Measurements from ENCODE around the gene NTRK1.

GRCh38 chr1:156811168-156811567, 49.5 kb upstream of the NTRK1 start:
- TF ChIP-seq CTCF (IDR thresholded peaks at IDR 0.05; ENCODE audit: insufficient read depth, low read length) = no peak
- TF ChIP-seq REST (IDR thresholded peaks at IDR 0.05; ENCODE audit: insufficient replicate concordance, low read depth) = no peak
